Amygdala (tissue), 56 donors: ENCODE results near the gene LRCOL1.

Experiments used
- DNase-seq, 56 donors: peaks; one replicate each; lab custom pipeline; 2025; lab: John Stamatoyannopoulos, UW

Gene LRCOL1

GRCh38 chr12:132620899-132621656, 10.7 kb upstream of the LRCOL1 start:
- no peak for DNase-seq

- no peak for DNase-seq
These were observed 9.9 kb upstream of the LRCOL1 start for GRCh38 chr12:132620113-132620898.

- no peak for DNase-seq
These were observed 9.2 kb upstream of the LRCOL1 start for GRCh38 chr12:132619386-132620112.

- DNase-seq = no peak
These were observed 8.6 kb upstream of the LRCOL1 start for GRCh38 chr12:132619071-132619385.

GRCh38 chr12:132618683-132619043, 8.3 kb upstream of the LRCOL1 start, which contains the start of gene P2RX2:
TSS of gene P2RX2 (plus strand) at chr12:132618776. CDS start at chr12:132618817, 41 bp downstream.
- no peak for DNase-seq

GRCh38 chr12:132617822-132618682, 7.7 kb upstream of the LRCOL1 start:
- DNase-seq = no peak

GRCh38 chr12:132617135-132617701, 6.8 kb upstream of the LRCOL1 start:
- DNase-seq = no peak

- no peak for DNase-seq
These were observed 5.2 kb upstream of the LRCOL1 start for GRCh38 chr12:132615579-132616038.

- DNase-seq = peak in 45 of 56 donors; percentile 14 to 86 (median 52)
These were observed 4.6 kb upstream of the LRCOL1 start for GRCh38 chr12:132614861-132615578.

GRCh38 chr12:132614029-132614428, 3.6 kb upstream of the LRCOL1 start:
- no peak for DNase-seq

GRCh38 chr12:132611620-132612019, 1.2 kb upstream of the LRCOL1 start:
- no peak for DNase-seq

GRCh38 chr12:132610866-132611602, 652 bp upstream of the LRCOL1 start:
- no peak for DNase-seq

GRCh38 chr12:132608231-132609171, 1.9 kb downstream of the LRCOL1 start:
- no peak for DNase-seq

- no peak for DNase-seq
These were observed 3.5 kb downstream of the LRCOL1 start for GRCh38 chr12:132606927-132607326.

- DNase-seq = no peak
These were observed 3.9 kb downstream of the LRCOL1 start for GRCh38 chr12:132606466-132606865.

- no peak for DNase-seq
These were observed 4.5 kb downstream of the LRCOL1 start for GRCh38 chr12:132605892-132606291.

- no peak for DNase-seq
These were observed 5.5 kb downstream of the LRCOL1 start for GRCh38 chr12:132604668-132605441.
